NCI-H526 treated with DMSO at 0.1 percent for 48 hours (cell line): Measurements from ENCODE around the gene DMRT3.
"Not testable (repeated sequence)": the region's sequence is repeated elsewhere in the genome, so short reads cannot be mapped to it uniquely, and the experiment has no call there.

Experiments used
- DNase-seq: peaks from one replicate; lab custom pipeline; 2025; lab: John Stamatoyannopoulos, UW

Gene DMRT3

DNA sequence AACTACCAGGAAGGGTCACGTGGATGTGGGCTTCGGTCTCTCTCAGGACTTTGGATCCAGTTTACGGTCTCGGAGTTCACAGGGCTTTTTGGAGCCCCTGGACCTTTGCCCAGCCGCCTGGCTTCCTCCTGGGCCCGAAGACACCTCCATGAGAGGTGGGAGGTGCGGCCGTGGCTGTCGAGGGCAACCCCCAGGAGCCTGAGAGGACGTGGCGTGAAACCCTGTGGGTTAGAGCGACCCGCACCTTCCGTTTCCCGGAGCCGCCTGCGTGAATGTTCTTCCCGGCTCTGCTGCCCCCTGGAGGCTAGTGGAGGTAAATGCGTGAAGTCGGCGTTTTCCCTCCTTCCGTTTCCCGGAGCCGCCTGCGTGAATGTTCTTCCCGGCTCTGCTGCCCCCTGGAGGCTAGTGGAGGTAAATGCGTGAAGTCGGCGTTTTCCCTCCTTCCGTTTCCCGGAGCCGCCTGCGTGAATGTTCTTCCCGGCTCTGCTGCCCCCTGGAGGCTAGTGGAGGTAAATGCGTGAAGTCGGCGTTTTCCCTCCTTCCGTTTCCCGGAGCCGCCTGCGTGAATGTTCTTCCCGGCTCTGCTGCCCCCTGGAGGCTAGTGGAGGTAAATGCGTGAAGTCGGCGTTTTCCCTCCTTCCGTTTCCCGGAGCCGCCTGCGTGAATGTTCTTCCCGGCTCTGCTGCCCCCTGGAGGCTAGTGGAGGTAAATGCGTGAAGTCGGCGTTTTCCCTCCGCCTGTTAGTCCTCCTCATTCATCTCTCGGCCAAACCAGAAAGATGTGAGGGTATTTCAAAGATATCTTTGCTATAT is 22.1 kb downstream of the DMRT3 start:
- DNase-seq: not testable (repeated sequence)

GRCh38 chr9:1001838-1002237 is 25.4 kb downstream of the DMRT3 start:
- DNase-seq: no peak

DNA sequence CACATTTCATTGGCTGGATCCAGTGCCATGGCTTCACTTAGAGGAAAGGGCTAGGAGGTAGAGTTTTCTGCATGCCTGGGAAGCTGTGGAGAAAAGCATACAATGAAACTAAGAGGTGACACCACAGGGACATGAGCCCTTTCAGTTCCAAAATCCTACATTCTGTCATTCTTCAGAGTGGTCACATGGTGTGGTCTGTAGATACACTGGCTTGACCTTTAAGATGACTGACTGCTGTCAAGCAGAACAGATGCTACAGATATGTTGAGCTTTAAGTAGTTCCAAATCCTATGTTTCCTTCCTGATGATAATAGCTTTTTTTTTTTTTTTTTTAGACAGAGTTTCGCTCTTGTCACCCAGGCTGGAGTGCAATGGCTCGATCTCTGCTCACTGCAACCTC is 26.2 kb downstream of the DMRT3 start:
- no peak for DNase-seq

GRCh38 chr9:1005043-1005667 is 28.7 kb downstream of the DMRT3 start:
- peak; percentile 15 for DNase-seq

DNA sequence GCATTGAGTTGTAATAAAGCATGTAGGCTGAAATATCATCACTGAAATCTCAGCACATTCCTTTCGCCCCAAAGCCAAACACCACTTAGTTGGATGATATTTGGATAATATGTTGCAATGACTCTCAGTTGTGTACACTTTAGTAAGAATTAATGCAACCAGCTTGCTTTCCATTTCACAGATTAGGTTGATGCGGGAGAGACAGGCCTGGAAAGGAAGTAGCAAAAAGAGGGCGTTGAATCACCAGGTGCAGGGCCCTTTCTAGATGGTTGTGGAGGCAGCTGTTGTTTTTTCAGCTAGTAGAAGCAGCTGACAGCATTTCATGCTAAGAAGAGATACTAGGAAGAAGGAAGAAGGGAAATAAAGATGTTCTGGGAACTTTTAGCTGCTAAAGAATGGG is 30.9 kb downstream of the DMRT3 start:
- DNase-seq: no peak

DNA sequence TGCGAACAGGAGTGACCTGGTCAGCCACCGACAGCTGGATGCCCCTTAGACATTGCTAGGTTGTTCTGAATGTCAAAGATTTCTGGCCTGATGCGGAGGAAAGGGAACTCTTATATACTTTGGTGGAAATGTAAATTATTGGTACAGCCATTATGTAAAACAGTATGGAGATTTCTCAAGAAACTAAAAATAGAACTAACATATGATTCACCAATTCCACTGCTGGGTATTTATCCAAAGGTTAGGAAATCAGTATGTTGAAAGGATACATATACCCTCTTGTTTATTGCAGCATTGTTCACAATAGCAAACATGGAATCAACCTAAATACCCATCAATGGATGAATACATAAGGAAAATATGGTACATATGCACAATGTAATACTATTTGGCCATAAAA is 31.8 kb downstream of the DMRT3 start:
- DNase-seq: no peak

GRCh38 chr9:1009101-1009707 is 32.7 kb downstream of the DMRT3 start:
- peak; percentile 8 for DNase-seq

GRCh38 chr9:1013021-1013420 is 36.6 kb downstream of the DMRT3 start:
- no peak for DNase-seq

DNA sequence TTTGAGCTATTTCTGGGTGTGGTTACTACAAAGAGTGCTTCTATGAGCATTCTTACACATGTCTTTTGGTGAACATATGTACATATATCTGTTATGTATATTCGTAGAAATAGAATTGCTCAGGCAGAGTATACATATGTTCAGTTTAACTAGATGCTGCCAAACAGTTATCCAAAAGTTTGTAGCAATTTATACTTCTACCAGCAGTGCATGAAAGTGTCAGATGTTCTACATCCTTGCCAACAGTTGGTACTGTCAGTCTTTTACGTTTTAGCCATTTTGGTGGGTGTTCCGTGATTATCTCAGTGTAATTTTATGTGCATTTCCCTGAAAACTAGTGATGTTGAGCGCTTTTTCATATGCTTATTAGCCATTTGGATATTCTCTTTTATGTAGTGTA is 37.8 kb downstream of the DMRT3 start:
- no peak for DNase-seq

- DNase-seq: no peak
Measured at GRCh38 chr9:1014640-1015039, 38.2 kb downstream of the DMRT3 start.

DNA sequence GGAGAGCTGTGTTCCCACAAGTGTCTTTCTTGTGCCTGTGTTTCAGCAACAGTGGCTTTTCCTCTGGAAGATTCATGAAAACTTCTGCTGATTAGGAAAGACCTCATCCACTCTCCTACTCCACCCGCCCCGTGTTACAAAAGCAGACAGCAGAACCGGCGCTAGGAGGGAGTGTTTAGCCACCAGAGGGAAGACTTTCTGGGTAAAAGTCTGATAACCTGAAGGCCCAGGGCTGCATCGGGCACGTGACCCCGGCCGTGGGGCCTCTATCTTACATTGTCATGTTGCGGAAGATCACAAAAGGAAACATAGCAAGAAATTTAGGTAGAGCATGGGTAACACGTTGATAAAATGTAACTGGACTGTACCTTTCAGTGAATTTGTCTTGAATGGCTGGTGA is 41.7 kb downstream of the DMRT3 start:
- peak; percentile 49 for DNase-seq

DNA sequence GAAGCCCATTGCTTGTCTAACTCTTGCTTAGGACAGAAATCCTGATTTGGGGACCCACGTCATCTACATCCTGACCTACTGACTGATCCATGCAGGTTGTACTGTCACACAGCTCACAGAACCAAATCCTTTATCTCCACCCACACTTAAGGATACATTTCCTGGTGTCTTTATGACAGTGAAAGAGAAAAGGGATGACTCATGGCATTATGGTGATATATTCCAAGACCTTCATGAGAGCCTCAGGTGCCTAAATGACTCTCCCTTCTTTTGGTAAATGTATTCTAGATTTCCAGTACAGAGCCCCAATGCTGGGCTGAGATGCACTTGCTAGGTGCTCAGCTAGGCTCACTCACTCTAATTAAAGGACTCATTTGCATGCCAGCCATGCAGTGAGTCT is 47.7 kb downstream of the DMRT3 start:
- DNase-seq: no peak

DNA sequence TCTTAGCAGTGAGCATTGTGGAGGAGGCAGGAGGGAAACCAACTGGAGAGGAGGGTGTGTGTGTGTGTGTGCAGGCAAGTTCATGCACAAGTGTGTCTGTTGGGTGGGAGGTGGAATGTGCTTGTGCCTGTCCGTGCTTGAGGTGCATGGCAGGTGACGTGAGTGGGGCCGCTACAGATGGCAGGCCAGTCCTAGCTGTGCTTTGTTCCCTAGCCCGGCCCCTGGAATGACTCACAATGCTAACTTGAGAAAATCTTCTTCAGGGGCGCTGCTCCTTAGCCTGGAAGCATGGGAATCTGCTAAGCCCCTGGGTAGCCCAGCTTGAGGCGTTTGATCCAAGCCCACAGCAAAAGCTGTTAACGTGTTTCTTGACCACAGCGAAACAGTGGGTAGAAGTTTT is 48.7 kb downstream of the DMRT3 start:
- DNase-seq: no peak

DNA sequence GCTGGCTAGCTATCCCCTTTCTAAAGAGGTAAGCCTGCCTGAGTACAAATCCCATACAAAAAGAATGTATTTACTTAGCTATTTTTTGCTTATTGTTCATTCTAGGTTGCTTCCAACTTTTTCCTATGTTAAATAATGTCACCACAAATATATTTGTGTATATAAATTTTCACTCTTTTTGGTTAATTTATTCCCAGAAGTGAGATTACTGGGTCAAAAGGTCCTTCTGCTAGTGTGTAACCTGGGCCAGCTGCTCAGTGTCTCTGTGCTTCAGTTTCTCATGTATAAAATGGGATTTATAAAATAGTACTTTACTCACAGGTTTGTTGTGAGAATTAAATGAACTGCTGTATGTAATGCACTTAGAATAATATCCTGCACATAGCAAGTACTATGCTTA is 49.8 kb downstream of the DMRT3 start:
- DNase-seq: no peak

DNA sequence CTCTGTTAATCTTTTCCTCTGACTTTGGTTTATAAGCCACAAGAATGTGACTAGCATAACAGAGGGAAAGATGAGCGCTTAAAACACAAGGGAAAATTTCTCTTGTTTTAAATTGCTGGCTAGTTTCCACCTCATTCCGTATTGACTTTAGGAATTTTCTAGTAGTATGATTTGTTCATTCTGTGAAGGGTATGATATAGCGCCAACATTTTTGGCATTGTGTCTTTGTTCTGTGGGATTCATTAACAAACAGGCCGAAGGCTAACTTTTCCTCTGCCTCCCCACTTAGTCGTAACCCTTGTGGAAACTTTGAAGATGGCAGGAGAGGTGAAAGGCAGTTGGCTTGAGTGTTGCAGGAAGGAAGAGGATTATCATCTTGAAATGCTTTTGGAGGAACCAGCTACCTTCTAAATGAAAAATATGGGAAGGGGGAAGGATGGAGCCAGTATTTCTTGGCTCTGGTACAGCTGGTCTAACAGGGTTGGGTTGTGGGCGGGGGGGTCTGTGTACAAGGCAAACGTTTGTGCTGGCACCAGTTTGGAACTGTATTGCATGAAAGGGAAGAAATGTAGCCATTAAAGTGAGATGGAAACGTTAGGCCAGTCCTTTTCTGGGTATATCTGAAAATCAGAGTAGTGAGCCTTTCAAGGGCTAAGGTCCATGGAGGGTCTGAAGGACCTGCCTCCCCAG is 52.2 kb downstream of the DMRT3 start:
- DNase-seq: no peak

GRCh38 chr9:1031951-1032601 is 55.6 kb downstream of the DMRT3 start:
- DNase-seq: peak; percentile 23

DNA sequence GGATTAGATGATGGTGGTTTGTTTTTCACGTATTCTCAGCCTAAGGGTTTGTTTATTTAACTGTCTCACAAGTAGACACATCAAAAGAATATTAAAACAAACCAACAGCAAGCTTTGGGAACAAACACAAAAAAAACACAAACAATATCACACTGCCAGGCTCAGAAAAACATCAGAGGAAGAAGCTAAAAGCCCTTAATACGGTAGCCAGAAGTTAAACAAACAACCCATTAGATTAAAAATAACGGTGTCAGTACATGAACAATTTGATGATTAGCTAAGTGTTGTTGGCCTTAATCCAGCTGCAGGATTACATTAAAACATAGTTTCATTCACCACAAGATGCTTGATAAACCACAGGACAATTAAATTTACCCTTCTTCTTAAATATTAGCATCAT is 57.8 kb downstream of the DMRT3 start:
- DNase-seq: no peak

GRCh38 chr9:1039589-1039988 is 63.1 kb downstream of the DMRT3 start:
- no peak for DNase-seq
